ENCODE measurements around the gene CD28. TPM values are rescaled to one million over a fixed set of nuclear protein-coding genes. Genes with fewer than 3 reads are reported as not detected.

The CD28 gene
- total RNA-seq, 2 donors from 2014 or later: 0.52 TPM; not detected in 1

DNA sequence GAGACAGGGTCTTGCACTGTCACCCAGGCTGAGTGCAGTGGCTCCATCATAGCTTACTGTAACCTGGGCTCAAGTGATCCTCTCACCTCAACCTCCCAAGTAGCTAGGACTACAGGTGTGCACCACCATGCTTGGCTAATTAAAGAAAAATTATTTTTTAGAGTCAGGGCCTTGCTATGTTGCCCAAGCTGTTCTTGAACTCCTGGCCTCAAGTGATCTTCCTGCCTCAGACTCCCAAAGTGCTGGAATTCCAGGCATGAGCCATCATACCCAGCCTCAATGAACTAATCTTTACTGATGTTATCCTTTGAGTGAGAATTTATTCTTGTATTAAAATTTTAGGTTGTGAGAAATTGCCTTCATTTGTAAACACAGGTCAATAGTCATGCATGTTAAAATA is 27.0 kb upstream of the CD28 start:
- intact Hi-C loops (cut with DNase I): no loop called here

GRCh38 chr2:203681978-203682377 is 24.5 kb upstream of the CD28 start:
- Histone ChIP-seq H3K9me3 (no peaks in the 10 kb centered on the region), H3K27me3 (no peaks in the 10 kb centered on the region), H3K4me3 (no peak overlapping the region), H3K36me3 (replicated peaks in 1 of 2; ENCODE audit: insufficient read depth in 1 of 2, low read depth in 2 of 2) (no peaks in the 10 kb centered on the region), H3K27ac (peak overlapping the region in 1 of 4 donors; percentile 5), H3K4me1 (no peaks in the 10 kb centered on the region)
- 77 to 80% methylated on average over 2 of the region's 2 CpGs for WGBS, 2 donors
- intact Hi-C loops (cut with DNase I): no loop called here
- no peak for DNase-seq
- TF ChIP-seq POLR2A (IDR thresholded peaks at IDR 0.05) (no peak), CTCF (IDR thresholded peaks at IDR 0.05) (no peak)
- ATAC-seq: no peak

More for the DNA sequence above, 27.0 kb upstream of the CD28 start:
- no peak for TF ChIP-seq POLR2A (IDR thresholded peaks at IDR 0.05)
- H3K4me1 ChIP-seq: no peaks in the 10 kb centered on the region
- no peaks in the 10 kb centered on the region for H3K36me3 ChIP-seq (replicated peaks in 1 of 2; ENCODE audit: insufficient read depth in 1 of 2, low read depth in 2 of 2)
- H3K4me3 ChIP-seq: no peak overlapping the region
- no peak overlapping the region for H3K27ac ChIP-seq
- H3K9me3 ChIP-seq: no peaks in the 10 kb centered on the region
- DNase-seq (no peak), ATAC-seq (no peak)
- H3K27me3 ChIP-seq: no peaks in the 10 kb centered on the region

GRCh38 chr2:203682688-203683130 is 23.7 kb upstream of the CD28 start:
- Histone ChIP-seq H3K27ac (peak overlapping the region in 1 of 4 donors; percentile 61), H3K4me1 (no peaks in the 10 kb centered on the region), H3K27me3 (no peaks in the 10 kb centered on the region), H3K9me3 (no peaks in the 10 kb centered on the region), H3K4me3 (no peak overlapping the region), H3K36me3 (replicated peaks in 1 of 2; ENCODE audit: insufficient read depth in 1 of 2, low read depth in 2 of 2) (no peaks in the 10 kb centered on the region)
- ATAC-seq: peak; percentile 30
- TF ChIP-seq CTCF (IDR thresholded peaks at IDR 0.05): no peak
- TF ChIP-seq POLR2A (IDR thresholded peaks at IDR 0.05): no peak
- no peak for DNase-seq
- 66 to 68% methylated on average over 4 of the region's 4 CpGs for WGBS, 2 donors
- intact Hi-C loops (cut with DNase I): no loop called here

DNA sequence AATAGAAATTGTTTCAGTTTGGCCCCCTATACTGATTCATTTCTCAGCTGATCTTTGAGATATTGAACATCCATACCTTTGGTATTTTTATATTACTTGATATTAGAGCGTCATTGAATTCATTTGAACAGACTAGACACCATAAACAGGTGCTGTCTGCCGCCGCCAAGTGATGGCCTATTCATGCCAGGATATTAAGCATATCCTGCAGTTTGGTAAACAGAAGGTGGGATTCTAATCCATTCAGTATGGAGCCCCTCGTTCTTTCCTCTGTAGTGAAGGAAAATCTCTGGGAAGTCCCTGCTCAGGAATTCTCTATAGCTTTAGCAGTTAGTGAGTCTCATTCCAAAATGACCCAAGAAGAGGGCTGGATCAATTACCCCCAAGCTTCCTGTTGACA is 23.0 kb upstream of the CD28 start:
- H3K4me1 ChIP-seq: no peaks in the 10 kb centered on the region
- WGBS, 2 donors: 82 to 83% methylated on average over 4 of the region's 4 CpGs
- H3K4me3 ChIP-seq: no peak overlapping the region
- H3K9me3 ChIP-seq: no peaks in the 10 kb centered on the region
- intact Hi-C loops (cut with DNase I): no loop called here
- peak overlapping the region in 2 of 4 donors; percentile 24 to 61 for H3K27ac ChIP-seq
- TF ChIP-seq CTCF (IDR thresholded peaks at IDR 0.05) (no peak), POLR2A (IDR thresholded peaks at IDR 0.05) (no peak)
- no peaks in the 10 kb centered on the region for H3K27me3 ChIP-seq
- DNase-seq (no peak), ATAC-seq (no peak)
- H3K36me3 ChIP-seq (replicated peaks in 1 of 2; ENCODE audit: insufficient read depth in 1 of 2, low read depth in 2 of 2): no peaks in the 10 kb centered on the region

DNA sequence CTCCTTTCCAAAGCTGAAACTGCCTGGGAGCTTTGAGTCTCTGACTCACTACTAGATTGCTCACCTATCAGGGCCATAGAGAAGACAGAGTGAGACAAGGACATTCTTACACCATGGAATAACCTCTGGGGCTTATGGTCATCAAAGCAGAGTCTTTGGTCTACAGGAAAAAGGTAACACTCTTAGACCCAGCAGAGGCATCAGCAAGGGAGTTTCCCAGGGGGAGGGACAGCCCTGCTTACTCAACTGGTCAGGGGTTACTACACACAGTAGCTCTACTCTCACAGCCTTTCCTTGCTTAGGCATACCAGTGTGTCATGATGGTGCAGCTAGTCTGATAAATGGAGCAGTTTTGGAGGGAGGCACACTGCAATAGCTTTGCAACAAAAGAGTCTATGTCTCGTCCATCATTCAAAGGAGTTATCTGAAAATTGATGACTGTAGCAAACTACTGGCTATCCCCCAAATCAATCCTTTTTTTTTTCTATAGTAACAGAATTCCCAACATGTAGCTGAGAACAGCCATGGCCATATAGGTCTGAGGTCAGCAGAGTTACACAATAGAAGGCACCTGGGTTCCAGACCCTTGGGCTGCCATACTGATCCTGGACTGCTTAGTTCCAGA is 22.4 kb upstream of the CD28 start:
- H3K36me3 ChIP-seq (replicated peaks in 1 of 2; ENCODE audit: insufficient read depth in 1 of 2, low read depth in 2 of 2): no peaks in the 10 kb centered on the region
- WGBS, 2 donors: 59 to 89% methylated on average over 1 of the region's 1 CpG
- TF ChIP-seq CTCF (IDR thresholded peaks at IDR 0.05): no peak
- TF ChIP-seq POLR2A (IDR thresholded peaks at IDR 0.05): no peak
- intact Hi-C loops (cut with DNase I): no loop called here
- H3K27me3 ChIP-seq: no peaks in the 10 kb centered on the region
- H3K4me3 ChIP-seq: no peak overlapping the region
- no peaks in the 10 kb centered on the region for H3K9me3 ChIP-seq
- DNase-seq (peak in 1 of 4 donors; percentile 42), ATAC-seq (peak; percentile 58)
- H3K27ac ChIP-seq: peak overlapping the region in 2 of 4 donors; percentile 24 to 61
- H3K4me1 ChIP-seq: no peaks in the 10 kb centered on the region
